Kidney epithelial cell (primary cell): ENCODE measurements around the gene IMMP2L. TPM values are rescaled to one million over a fixed set of nuclear protein-coding genes. Genes with fewer than 3 reads are reported as not detected.
"Not testable (repeated sequence)": the region's sequence is repeated elsewhere in the genome, so short reads cannot be mapped to it uniquely, and the experiment has no call there.

ENCODE experiments used
- DNase-seq: peaks from one replicate; pipeline ENCODE4 v3.0.0-alpha.2; 2010; ENCODE audit warnings: low read depth
- H3K27me3 ChIP-seq: 2 replicates; pipeline ENCODE4 v1.6.0; 2011; ENCODE audit warnings: low read length; ENCODE audit not compliant: control insufficient read depth, insufficient read depth
- H3K36me3 ChIP-seq: 2 replicates; pipeline ENCODE4 v1.5.1; 2011; ENCODE audit warnings: low read length; ENCODE audit not compliant: control insufficient read depth, insufficient read depth
- H3K4me3 ChIP-seq: 2 replicates; pipeline ENCODE4 v1.5.1; 2011; ENCODE audit warnings: low read depth, mild to moderate bottlenecking, control low read depth, low read length
- total RNA-seq: library from RNA; depleted of rRNA; stranded (reverse); fragments of >200 nt; gene quantifications from 2 replicates; pipeline ENCODE4 v1.2.3, GENCODE V29; 2015
- TF ChIP-seq, protein P1 (sequence below): IDR thresholded peaks from 2 replicates; pipeline ENCODE4 v1.5.1; 2011; ENCODE audit warnings: mild to moderate bottlenecking, moderate library complexity, low read length, control low read depth, inconsistent platforms; ENCODE audit not compliant: insufficient read depth, poor library complexity, severe bottlenecking

Gene IMMP2L
- total RNA-seq, 1 donor from 2014 or later = 30.8 TPM

GRCh38 chr7:111290982-111291381 is 271.3 kb downstream of the IMMP2L start:
- no peak for DNase-seq
- no peak overlapping the region for H3K4me3 ChIP-seq
- TF ChIP-seq, protein P1, sequence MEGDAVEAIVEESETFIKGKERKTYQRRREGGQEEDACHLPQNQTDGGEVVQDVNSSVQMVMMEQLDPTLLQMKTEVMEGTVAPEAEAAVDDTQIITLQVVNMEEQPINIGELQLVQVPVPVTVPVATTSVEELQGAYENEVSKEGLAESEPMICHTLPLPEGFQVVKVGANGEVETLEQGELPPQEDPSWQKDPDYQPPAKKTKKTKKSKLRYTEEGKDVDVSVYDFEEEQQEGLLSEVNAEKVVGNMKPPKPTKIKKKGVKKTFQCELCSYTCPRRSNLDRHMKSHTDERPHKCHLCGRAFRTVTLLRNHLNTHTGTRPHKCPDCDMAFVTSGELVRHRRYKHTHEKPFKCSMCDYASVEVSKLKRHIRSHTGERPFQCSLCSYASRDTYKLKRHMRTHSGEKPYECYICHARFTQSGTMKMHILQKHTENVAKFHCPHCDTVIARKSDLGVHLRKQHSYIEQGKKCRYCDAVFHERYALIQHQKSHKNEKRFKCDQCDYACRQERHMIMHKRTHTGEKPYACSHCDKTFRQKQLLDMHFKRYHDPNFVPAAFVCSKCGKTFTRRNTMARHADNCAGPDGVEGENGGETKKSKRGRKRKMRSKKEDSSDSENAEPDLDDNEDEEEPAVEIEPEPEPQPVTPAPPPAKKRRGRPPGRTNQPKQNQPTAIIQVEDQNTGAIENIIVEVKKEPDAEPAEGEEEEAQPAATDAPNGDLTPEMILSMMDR = no peak
- H3K36me3 ChIP-seq = no peaks in the 10 kb centered on the region
- no peaks in the 10 kb centered on the region for H3K27me3 ChIP-seq

DNA sequence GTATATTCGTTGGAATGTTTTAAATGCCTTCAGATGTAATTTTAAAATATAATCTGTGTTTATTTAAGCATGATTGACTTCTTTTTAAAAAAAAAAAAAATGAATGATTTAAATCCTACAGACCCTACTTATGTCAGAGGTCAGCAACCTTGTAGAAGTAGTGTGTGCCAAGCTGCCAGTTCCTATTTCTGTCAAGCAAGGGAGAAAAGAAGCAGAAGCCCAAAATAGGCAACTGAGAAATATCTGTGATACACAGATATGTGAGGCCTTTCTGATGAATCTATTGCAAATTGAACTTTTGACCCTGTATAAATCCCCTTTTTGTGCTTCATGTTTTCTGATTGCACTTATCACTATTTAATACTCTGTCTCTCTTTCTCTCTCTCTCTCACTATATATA is 271.9 kb downstream of the IMMP2L start:
- DNase-seq = no peak
- Histone ChIP-seq H3K27me3 (no peaks in the 10 kb centered on the region), H3K4me3 (no peak overlapping the region), H3K36me3 (no peaks in the 10 kb centered on the region)
- TF ChIP-seq, protein P1 = no peak

- H3K4me3 ChIP-seq, H3K27me3 ChIP-seq, H3K36me3 ChIP-seq, DNase-seq: not testable (repeated sequence)
These were observed 273.9 kb downstream of the IMMP2L start for GRCh38 chr7:111288441-111288840.

GRCh38 chr7:111282626-111283025 is 279.7 kb downstream of the IMMP2L start:
- TF ChIP-seq, protein P1 = no peak
- H3K36me3 ChIP-seq = no peaks in the 10 kb centered on the region
- H3K4me3 ChIP-seq = no peak overlapping the region
- DNase-seq = no peak
- no peaks in the 10 kb centered on the region for H3K27me3 ChIP-seq

- Histone ChIP-seq H3K36me3 (no peaks in the 10 kb centered on the region), H3K4me3 (no peak overlapping the region), H3K27me3 (no peaks in the 10 kb centered on the region)
- TF ChIP-seq, protein P1 = no peak
- no peak for DNase-seq
These were observed 287.4 kb downstream of the IMMP2L start for GRCh38 chr7:111274857-111275256.

DNA sequence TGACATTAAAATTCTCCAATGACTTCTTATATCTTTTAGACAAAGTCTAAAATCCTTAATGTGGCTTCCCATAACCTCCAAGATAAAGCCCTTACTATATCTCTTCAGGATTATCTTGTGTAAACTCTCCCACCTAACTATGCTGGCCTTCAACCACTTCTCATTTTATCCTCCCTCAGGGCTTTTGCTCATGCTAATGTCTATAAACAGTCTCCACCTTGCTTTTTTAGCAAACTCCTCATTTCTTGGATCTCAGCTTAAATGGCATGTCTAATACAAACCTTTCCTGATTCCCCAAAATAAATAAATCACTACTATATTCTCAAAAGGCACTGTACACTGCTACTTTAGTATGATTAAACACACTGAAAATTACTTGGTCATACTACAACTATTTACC is 290.2 kb downstream of the IMMP2L start:
- Histone ChIP-seq H3K27me3 (no peaks in the 10 kb centered on the region), H3K4me3 (no peak overlapping the region), H3K36me3 (no peaks in the 10 kb centered on the region)
- TF ChIP-seq, protein P1 = no peak
- DNase-seq = no peak

- not testable (repeated sequence) for H3K36me3 ChIP-seq, DNase-seq, H3K4me3 ChIP-seq
These were observed 291.5 kb downstream of the IMMP2L start for GRCh38 chr7:111270794-111271193.

More at GRCh38 chr7:111270794-111271193, 291.5 kb downstream of the IMMP2L start:
- not testable (repeated sequence) for H3K27me3 ChIP-seq
